ENCODE measurements around the gene TXNL4B. TPM values are rescaled to one million over a fixed set of nuclear protein-coding genes. Genes with fewer than 3 reads are reported as not detected.
A peak's percentile ranks its signal among the peaks of the same experiment; 100 is the strongest.

TXNL4B gene
- total and polyA plus RNA-seq, 9 donors, result 10.6 to 23.1 (median 14.7) TPM

GRCh38 chr16:72072514-72073342, 20.7 kb downstream of the TXNL4B start:
- H3K27ac ChIP-seq, result peak overlapping the region in 1 of 2 donors; percentile 74
- WGBS, 3 donors, result 2 to 13% (median 7%) methylated on average over 12 of the region's 12 CpGs
- no peaks in the 10 kb centered on the region for H3K27me3 ChIP-seq
- no peaks in the 10 kb centered on the region for H3K9me3 ChIP-seq
- peaks cover 17% of the 10 kb centered on the region for H3K4me1 ChIP-seq (ENCODE audit: insufficient read depth)
- no peak overlapping the region for H3K4me3 ChIP-seq
- TF ChIP-seq CTCF (IDR thresholded peaks at IDR 0.05) (no peak), POLR2A (IDR thresholded peaks at IDR 0.05) (no peak), EP300 (IDR thresholded peaks at IDR 0.05) (no peak)
- intact Hi-C loops (cut with DNase I), result no loop called here
- H3K36me3 ChIP-seq, result no peaks in the 10 kb centered on the region
- DNase-seq, result peak; percentile 32 to 58 (median 53)

- Histone ChIP-seq H3K27me3 (no peaks in the 10 kb centered on the region), H3K4me1 (ENCODE audit: insufficient read depth) (peaks cover 15% of the 10 kb centered on the region), H3K36me3 (no peaks in the 10 kb centered on the region), H3K9me3 (no peaks in the 10 kb centered on the region), H3K4me3 (no peak overlapping the region), H3K27ac (no peak overlapping the region)
- no peak for DNase-seq
- WGBS, 3 donors, result 84 to 88% (median 85%) methylated on average over 4 of the region's 4 CpGs
- TF ChIP-seq CTCF (IDR thresholded peaks at IDR 0.05), result no peak
- TF ChIP-seq POLR2A (IDR thresholded peaks at IDR 0.05), result no peak
- no peak for TF ChIP-seq EP300 (IDR thresholded peaks at IDR 0.05)
- intact Hi-C loops (cut with DNase I), result loop anchor here in 1 of 4 donors (5.0 kb wide), 1 partner anchor 33 kb away; no protein-coding TSS in a partner anchor
Observed at GRCh38 chr16:72068930-72069329, 24.5 kb downstream of the TXNL4B start.

- Histone ChIP-seq H3K27me3 (no peaks in the 10 kb centered on the region), H3K27ac (no peak overlapping the region), H3K9me3 (no peaks in the 10 kb centered on the region), H3K36me3 (no peaks in the 10 kb centered on the region), H3K4me3 (no peak overlapping the region), H3K4me1 (ENCODE audit: insufficient read depth) (peaks cover 6% of the 10 kb centered on the region)
- peak in 1 of 5 donors; percentile 35 for DNase-seq
- TF ChIP-seq CTCF (IDR thresholded peaks at IDR 0.05) (peak in 2 of 3 donors; percentile 44 to 57), POLR2A (IDR thresholded peaks at IDR 0.05) (no peak)
- intact Hi-C loops (cut with DNase I), result loop anchor here in 2 of 4 donors (2.0 to 5.0 kb wide), 2 partner anchors 32 to 36 kb away; no protein-coding TSS in a partner anchor
- 0 to 2% (median 2%) methylated on average over 1 of the region's 1 CpG for WGBS, 3 donors
Observed at GRCh38 chr16:72066747-72067146, 26.7 kb downstream of the TXNL4B start.

GRCh38 chr16:72064361-72064894, 29.0 kb downstream of the TXNL4B start:
- no peaks in the 10 kb centered on the region for H3K4me1 ChIP-seq (ENCODE audit: insufficient read depth)
- no peak for DNase-seq
- 82 to 88% (median 83%) methylated on average over 10 of the region's 10 CpGs for WGBS, 3 donors
- no peak overlapping the region for H3K27ac ChIP-seq
- no peak overlapping the region for H3K4me3 ChIP-seq
- no peaks in the 10 kb centered on the region for H3K9me3 ChIP-seq
- TF ChIP-seq POLR2A (IDR thresholded peaks at IDR 0.05), result no peak
- no peak for TF ChIP-seq CTCF (IDR thresholded peaks at IDR 0.05)
- TF ChIP-seq EP300 (IDR thresholded peaks at IDR 0.05), result no peak
- intact Hi-C loops (cut with DNase I), result no loop called here
- H3K36me3 ChIP-seq, result no peaks in the 10 kb centered on the region
- H3K27me3 ChIP-seq, result no peaks in the 10 kb centered on the region

All from ovary (tissue), 9 donors.